ENCODE measurements around the gene ICAM5.

The ICAM5 gene

DNA sequence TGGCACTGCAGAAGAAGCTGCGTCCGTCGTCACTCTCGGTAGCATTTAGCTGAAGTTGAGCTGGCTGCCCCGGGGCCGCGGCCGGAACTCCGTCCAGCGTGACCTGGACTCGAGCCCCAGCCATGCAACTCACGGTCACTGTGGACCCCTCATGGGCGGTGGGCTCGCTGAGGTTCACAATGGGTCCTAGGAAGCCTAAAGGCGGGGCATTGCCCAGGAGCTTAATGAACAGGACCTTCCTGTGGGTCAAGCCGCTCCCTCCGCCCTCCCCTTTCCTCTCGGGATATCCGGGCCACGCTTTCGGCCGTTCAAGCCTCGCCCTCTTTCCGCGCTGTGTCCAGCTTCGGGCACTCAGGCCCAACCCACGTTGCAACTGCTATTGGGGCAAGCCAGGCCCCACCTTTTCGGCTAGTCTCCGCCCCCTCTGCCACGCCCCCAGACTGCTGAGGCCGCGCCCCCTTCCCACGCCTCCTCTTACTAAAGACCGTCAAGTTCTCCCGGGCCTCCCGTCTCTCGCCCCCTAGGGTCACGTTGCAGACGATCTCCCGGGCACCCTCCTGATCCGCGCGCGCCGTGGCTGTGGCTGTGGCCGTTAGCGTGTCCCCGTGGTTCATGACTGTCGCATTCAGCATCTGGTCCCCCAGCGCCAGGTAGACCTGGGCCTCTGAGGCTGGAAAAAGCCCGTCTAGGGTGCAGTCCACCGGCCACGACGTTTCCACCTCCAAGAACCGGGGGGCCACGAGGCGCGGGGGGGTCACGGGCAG is 45.0 kb downstream of the ICAM5 start:
- TF ChIP-seq TEAD4 (IDR thresholded peaks at IDR 0.05), result no peak; the same call in 1 of the 2 replicates
- peak; percentile 36 for TF ChIP-seq TAF1 (IDR thresholded peaks at IDR 0.05; ENCODE audit: low read depth)
- TF ChIP-seq CREB1 (IDR thresholded peaks at IDR 0.05; ENCODE audit: low read depth), result no peak
- peak; percentile 29; the same call in 1 of the 2 replicates for TF ChIP-seq EGR1 (IDR thresholded peaks at IDR 0.05)
- TF ChIP-seq TCF12 (IDR thresholded peaks at IDR 0.05; ENCODE audit: low read depth), result 0 out of 2 replicates have a peak, but pooled peaks have one; percentile 32
- TF ChIP-seq, protein P1, sequence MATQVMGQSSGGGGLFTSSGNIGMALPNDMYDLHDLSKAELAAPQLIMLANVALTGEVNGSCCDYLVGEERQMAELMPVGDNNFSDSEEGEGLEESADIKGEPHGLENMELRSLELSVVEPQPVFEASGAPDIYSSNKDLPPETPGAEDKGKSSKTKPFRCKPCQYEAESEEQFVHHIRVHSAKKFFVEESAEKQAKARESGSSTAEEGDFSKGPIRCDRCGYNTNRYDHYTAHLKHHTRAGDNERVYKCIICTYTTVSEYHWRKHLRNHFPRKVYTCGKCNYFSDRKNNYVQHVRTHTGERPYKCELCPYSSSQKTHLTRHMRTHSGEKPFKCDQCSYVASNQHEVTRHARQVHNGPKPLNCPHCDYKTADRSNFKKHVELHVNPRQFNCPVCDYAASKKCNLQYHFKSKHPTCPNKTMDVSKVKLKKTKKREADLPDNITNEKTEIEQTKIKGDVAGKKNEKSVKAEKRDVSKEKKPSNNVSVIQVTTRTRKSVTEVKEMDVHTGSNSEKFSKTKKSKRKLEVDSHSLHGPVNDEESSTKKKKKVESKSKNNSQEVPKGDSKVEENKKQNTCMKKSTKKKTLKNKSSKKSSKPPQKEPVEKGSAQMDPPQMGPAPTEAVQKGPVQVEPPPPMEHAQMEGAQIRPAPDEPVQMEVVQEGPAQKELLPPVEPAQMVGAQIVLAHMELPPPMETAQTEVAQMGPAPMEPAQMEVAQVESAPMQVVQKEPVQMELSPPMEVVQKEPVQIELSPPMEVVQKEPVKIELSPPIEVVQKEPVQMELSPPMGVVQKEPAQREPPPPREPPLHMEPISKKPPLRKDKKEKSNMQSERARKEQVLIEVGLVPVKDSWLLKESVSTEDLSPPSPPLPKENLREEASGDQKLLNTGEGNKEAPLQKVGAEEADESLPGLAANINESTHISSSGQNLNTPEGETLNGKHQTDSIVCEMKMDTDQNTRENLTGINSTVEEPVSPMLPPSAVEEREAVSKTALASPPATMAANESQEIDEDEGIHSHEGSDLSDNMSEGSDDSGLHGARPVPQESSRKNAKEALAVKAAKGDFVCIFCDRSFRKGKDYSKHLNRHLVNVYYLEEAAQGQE (IDR thresholded peaks at IDR 0.05; ENCODE audit: low read depth), result no peak
- no peak for TF ChIP-seq YY1 (IDR thresholded peaks at IDR 0.05; ENCODE audit: low read depth)
- TF ChIP-seq, protein P2, sequence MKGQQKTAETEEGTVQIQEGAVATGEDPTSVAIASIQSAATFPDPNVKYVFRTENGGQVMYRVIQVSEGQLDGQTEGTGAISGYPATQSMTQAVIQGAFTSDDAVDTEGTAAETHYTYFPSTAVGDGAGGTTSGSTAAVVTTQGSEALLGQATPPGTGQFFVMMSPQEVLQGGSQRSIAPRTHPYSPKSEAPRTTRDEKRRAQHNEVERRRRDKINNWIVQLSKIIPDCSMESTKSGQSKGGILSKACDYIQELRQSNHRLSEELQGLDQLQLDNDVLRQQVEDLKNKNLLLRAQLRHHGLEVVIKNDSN (IDR thresholded peaks at IDR 0.05), result peak; percentile 13; the same call in 1 of the 2 replicates
- no peak for TF ChIP-seq RAD21 (IDR thresholded peaks at IDR 0.05; ENCODE audit: low read depth)
- TF ChIP-seq, protein P3, sequence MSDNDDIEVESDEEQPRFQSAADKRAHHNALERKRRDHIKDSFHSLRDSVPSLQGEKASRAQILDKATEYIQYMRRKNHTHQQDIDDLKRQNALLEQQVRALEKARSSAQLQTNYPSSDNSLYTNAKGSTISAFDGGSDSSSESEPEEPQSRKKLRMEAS (IDR thresholded peaks at IDR 0.05), result peak; percentile 87
- TF ChIP-seq FOXM1 (IDR thresholded peaks at IDR 0.05; ENCODE audit: borderline replicate concordance, low read depth), result no peak
- 0 out of 2 replicates have a peak, but pooled peaks have one; percentile 7 for TF ChIP-seq EP300 (IDR thresholded peaks at IDR 0.05; ENCODE audit: borderline replicate concordance)
- TF ChIP-seq CEBPB (IDR thresholded peaks at IDR 0.05), result no peak
- TF ChIP-seq NFIC (IDR thresholded peaks at IDR 0.05), result no peak
- TF ChIP-seq ZBTB7A (IDR thresholded peaks at IDR 0.05; ENCODE audit: low read depth), result no peak

DNA sequence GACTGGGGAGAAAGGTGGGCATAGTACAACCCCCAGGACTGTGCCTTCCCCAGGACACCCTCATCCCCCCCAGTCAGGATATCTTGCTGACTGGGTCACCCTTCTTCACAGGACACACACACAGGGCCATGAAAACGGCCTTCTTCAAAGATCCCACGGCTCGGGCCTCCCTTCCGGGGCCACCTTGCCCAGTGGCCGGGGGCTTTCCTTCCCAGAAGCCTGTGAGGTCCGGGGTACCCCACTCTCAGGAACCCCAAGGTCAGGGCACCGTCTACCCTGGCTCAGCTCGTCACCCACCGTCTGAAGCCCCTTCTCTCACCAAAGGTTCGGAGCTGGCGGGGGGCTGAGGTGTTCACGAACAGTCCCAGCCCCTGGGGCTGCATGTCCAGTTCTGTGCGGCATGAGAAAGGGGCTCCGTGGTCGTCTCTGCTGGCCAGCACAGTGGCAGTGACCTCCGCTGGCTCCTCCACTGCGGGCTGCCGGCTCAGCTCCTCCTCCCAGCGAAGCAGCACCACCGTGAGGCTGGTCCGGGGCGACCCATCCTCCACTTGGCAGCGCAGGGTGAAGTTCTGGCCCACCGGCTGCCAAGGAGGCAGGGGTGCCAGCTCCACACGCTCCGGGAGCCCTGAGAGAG is 45.7 kb downstream of the ICAM5 start:
- TF ChIP-seq EGR1 (IDR thresholded peaks at IDR 0.05), result no peak
- TF ChIP-seq YY1 (IDR thresholded peaks at IDR 0.05; ENCODE audit: low read depth), result no peak
- no peak for TF ChIP-seq ZBTB7A (IDR thresholded peaks at IDR 0.05; ENCODE audit: low read depth)

DNA sequence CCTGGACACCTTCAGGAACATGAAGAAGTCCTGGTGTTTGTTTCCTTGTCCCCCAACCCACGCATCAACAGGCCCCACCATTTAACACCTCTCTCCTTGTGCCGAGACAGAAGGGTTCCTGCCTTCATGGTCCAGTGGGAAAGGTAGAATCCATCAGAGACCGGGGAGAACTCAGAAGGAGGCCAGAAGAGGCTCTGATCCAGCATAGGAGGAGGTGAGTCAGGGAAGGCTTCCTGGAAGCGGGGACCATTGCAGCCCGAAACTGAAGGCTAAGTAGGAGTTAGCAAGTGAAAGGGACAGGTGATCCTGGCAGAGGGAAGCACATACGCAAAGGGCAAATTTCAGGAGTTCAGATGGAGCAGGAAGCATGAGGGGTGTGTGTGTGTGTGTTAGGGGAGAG is 49.2 kb downstream of the ICAM5 start:
- TF ChIP-seq TAF1 (IDR thresholded peaks at IDR 0.05; ENCODE audit: low read depth), result no peak
- no peak for TF ChIP-seq TCF12 (IDR thresholded peaks at IDR 0.05; ENCODE audit: low read depth)
- TF ChIP-seq, protein P1 (IDR thresholded peaks at IDR 0.05; ENCODE audit: low read depth), result no peak
- no peak for TF ChIP-seq TEAD4 (IDR thresholded peaks at IDR 0.05)
- TF ChIP-seq, protein P2 (IDR thresholded peaks at IDR 0.05), result no peak
- TF ChIP-seq EP300 (IDR thresholded peaks at IDR 0.05; ENCODE audit: borderline replicate concordance), result no peak
- TF ChIP-seq RAD21 (IDR thresholded peaks at IDR 0.05; ENCODE audit: low read depth), result no peak
- TF ChIP-seq FOXM1 (IDR thresholded peaks at IDR 0.05; ENCODE audit: borderline replicate concordance, low read depth), result no peak
- TF ChIP-seq, protein P3 (IDR thresholded peaks at IDR 0.05), result no peak
- no peak for TF ChIP-seq CREB1 (IDR thresholded peaks at IDR 0.05; ENCODE audit: low read depth)
- TF ChIP-seq CEBPB (IDR thresholded peaks at IDR 0.05), result no peak
- no peak for TF ChIP-seq NFIC (IDR thresholded peaks at IDR 0.05)

DNA sequence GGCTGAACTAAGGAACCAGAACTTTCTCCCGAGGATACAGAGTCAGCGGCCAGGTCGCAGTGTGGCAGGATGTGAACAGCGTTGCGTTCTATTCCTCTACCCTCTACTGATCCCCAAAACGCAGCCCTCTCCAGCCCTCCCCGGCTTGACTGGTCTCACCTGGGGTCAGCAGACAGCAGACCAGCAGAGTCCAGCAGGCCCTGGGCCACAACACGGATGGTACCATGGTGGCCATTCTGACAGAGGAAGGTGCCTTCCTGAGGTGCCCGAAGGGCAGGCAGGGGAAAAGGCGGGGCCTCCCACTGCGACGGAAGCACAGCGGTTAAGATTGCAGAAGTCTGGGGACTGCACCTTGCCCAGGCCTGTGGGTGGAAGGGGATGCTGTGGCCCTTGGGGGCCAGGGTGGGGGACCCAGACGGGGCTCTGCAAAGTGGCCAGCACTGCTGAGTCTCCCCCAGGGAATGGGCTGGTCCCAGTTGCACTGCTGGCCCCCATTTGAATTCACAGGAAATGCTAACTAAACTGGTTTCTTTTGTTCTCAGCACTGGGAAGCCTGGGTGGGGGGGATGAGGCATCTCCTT is 49.7 kb downstream of the ICAM5 start, which contains the start of gene ICAM3:
TSS of gene ICAM3 (minus strand) at position 245 of the 581 bp plus-strand sequence. CDS start at position 235, 10 bp downstream.
- no peak for TF ChIP-seq CREB1 (IDR thresholded peaks at IDR 0.05; ENCODE audit: low read depth)
- no peak for TF ChIP-seq TAF1 (IDR thresholded peaks at IDR 0.05; ENCODE audit: low read depth)
- TF ChIP-seq TEAD4 (IDR thresholded peaks at IDR 0.05), result no peak
- TF ChIP-seq RAD21 (IDR thresholded peaks at IDR 0.05; ENCODE audit: low read depth), result no peak
- TF ChIP-seq TCF12 (IDR thresholded peaks at IDR 0.05; ENCODE audit: low read depth), result no peak
- TF ChIP-seq, protein P2 (IDR thresholded peaks at IDR 0.05), result no peak
- TF ChIP-seq EGR1 (IDR thresholded peaks at IDR 0.05), result no peak
- TF ChIP-seq, protein P1 (IDR thresholded peaks at IDR 0.05; ENCODE audit: low read depth), result no peak
- TF ChIP-seq FOXM1 (IDR thresholded peaks at IDR 0.05; ENCODE audit: borderline replicate concordance, low read depth), result no peak
- no peak for TF ChIP-seq EP300 (IDR thresholded peaks at IDR 0.05; ENCODE audit: borderline replicate concordance)
- no peak for TF ChIP-seq NFIC (IDR thresholded peaks at IDR 0.05)
- TF ChIP-seq YY1 (IDR thresholded peaks at IDR 0.05; ENCODE audit: low read depth), result no peak
- no peak for TF ChIP-seq CEBPB (IDR thresholded peaks at IDR 0.05)
- TF ChIP-seq ZBTB7A (IDR thresholded peaks at IDR 0.05; ENCODE audit: low read depth), result no peak
- TF ChIP-seq, protein P3 (IDR thresholded peaks at IDR 0.05), result no peak

Measured in Ishikawa (cell line).